Left hindlimb (tissue), 1 donor: Measurements from ENCODE around the gene ROBO1.
"Not testable (repeated sequence)": the region's sequence is repeated elsewhere in the genome, so short reads cannot be mapped to it uniquely, and the experiment has no call there.

Experiments used
- DNase-seq: peaks from one replicate; pipeline ENCODE4 v3.0.0-alpha.2; 2018

The ROBO1 gene

DNA sequence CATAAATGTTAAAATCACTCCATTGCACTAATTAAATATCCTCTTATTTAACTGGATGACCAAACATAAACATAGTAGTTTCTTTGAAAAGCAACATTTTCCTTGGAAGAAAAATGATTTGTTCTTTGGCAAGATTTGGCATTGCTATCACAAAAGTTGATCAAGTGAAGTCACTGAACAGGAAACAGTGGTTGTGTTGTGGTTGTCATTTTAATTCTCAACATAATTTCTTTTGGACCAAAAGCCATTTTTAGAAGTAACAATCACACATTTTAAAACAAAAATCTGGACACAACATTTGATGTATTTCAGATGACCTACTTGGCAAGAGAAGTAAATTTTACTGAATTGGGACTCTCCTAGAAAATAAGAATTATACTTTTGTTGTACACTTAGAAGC lies 872.3 kb downstream of the ROBO1 start:
- DNase-seq, result no peak

DNA sequence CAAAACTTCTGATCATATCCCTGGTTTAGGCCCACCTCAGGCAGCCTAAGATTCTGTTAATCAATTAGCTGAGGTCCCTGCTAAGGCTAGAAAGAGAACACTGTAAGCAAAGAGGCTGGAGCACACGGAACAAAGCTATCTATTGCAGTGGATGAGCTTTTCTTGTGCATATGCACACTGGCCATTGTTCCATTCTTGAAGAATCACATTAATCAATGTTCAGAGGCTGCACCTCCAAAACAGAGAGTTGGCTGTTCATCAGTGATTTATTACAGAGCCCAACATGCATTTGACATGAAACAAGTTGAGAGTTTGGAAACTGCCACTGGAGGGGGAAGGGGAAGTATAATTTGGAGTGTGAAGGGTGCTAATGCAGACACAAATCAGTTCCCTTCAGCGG lies 873.0 kb downstream of the ROBO1 start:
- DNase-seq, result no peak

DNA sequence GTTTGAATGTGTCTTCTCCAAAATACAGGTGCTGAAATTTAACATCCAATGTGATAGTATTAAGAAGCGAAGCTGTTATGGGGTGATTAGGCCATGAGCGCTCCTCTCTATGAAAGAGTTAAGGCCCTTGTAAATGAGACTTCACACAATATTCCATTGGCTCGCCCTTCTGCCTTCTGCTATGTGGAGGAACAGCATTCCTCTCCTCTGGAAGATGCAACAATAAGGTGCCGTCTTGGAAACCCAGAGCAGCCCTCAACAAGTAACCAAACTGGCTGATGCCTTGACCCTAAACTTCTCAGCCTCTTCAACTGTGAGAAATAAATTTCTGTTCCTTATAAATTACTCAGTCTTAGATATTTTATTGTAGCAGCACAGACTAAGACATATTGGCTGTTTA lies 874.6 kb downstream of the ROBO1 start:
- DNase-seq, result no peak

DNA sequence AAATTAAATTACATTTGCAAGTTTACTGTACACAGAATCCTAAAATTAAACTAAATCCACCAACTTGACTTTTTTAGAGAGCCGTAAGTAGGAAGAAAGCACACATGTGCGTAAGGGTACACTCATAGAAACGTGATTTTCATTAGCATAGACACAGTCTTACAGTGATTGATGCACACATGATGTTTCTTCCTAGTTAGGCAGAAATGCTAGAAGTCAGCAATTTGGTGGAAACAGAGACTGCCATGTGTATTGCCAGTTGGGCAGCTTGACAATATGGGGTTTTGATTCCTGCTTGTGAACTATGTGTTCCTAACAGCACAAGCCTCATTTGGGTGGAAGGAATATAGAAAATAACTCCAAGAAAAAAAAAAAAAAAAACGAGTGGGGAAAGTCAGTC lies 878.5 kb downstream of the ROBO1 start:
- DNase-seq, result no peak

DNA sequence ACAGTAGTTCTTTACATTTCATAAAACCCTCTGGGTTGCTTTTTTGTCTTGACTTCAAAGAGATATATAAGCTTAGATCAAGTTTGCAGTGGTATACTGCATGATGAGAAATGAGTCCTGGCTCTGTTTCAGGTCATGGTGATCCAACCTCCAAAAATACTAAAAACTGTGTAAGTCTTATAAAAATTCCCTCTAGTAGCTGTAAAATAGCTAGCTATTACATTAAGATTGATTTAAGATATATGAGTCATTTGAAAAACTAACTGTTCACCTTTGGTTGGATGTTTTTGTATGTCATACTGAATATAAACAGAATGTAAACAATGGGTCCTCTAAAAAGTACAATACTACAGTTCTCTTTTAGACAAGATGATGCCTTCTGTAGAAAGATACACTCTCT lies 879.2 kb downstream of the ROBO1 start:
- DNase-seq, result no peak

DNA sequence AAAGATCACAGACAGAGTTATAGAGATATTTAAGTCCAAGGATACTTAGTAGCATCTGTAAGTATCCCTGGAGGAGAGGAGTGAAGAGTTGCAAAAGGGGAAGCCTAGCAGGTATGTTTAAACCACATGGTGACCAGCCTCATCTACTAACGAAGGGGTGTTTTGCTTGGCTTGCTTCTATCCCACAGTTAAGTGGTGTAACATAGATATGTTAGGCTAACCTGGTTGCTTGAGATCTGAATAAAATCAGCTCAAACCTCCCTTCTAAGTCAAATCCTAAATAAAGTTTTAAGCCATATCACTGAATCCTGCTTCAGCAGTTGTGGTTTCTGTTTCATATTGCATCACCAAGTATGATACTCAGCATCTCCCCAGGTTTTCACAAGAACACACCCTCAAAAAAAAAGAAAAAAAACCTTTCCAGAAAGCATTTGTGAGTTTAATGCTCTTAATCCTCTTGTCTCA lies 880.2 kb downstream of the ROBO1 start:
- no peak for DNase-seq

DNA sequence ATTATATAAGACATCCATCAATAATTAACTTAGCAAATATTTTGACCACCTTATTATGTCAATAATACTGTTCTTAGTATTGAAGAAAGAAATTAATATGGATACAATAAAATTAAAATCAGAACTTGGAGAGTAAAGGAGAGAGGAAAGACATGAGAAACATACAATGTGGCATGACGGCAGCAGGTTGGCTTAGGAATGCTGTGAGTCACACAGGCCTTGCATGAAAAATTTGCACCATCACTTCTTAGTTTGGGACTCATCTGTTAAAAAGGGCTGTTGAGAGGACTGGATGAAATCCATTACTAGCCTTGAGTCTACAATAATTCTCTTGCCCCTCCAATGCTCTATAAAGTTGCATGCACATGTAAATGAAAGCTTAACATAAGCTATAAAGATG lies 880.8 kb downstream of the ROBO1 start:
- no peak for DNase-seq

DNA sequence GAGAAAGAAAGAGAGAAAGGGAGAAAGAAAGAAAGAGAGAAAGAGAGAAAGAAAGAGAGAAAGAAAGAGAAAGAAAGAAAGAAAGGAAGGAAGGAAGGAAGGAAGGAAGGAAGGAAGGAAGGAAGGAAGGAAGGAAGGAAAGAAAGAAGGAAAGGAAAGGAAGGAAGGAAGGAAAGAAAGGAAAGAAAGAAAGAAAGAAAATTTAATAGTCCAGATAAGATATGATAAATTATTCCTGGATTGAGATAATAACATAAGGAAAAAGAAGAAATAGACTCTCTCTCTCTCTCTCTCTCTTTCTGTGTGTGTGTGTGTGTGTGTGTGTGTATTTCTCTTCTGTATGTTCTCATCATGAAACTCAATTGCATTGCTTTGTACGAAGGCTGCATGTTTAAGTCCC lies 883.2 kb downstream of the ROBO1 start:
- not testable (repeated sequence) for DNase-seq

DNA sequence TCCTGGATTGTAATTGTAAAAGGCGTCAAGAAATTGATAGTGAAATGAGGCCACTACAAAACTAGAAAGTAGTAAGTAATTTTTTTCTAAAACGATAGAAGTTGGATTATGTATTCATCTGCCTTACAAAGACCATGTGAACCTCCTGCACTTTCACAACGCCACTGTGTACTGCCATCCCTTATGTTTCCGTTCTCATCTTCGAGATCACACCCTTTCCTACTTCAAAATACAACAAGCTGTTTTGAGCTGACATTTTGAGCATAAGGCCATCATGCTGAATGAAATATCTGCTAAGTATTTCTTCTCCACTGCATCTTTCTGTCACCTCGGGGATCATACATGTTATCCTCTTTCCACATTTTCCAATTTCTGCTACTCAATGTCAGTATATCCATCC lies 885.5 kb downstream of the ROBO1 start:
- no peak for DNase-seq

DNA sequence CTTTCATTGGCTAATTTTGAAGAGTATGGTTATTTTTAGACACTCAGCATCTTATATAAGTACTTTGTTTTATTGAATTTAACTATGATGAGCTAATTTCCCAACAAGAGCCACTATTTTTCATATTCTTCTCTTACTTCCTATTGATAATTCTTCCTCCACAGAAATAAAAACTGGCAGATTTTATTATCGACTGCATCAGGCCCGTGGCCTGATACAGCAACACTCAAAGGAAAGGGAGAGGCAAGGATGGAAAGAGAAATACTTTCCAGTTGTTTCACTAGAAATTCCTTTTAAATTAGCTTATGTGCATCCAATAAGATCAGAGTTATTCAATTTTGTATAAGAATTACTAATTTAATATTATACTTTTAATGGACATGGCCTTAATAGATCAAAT lies 886.3 kb downstream of the ROBO1 start:
- no peak for DNase-seq

DNA sequence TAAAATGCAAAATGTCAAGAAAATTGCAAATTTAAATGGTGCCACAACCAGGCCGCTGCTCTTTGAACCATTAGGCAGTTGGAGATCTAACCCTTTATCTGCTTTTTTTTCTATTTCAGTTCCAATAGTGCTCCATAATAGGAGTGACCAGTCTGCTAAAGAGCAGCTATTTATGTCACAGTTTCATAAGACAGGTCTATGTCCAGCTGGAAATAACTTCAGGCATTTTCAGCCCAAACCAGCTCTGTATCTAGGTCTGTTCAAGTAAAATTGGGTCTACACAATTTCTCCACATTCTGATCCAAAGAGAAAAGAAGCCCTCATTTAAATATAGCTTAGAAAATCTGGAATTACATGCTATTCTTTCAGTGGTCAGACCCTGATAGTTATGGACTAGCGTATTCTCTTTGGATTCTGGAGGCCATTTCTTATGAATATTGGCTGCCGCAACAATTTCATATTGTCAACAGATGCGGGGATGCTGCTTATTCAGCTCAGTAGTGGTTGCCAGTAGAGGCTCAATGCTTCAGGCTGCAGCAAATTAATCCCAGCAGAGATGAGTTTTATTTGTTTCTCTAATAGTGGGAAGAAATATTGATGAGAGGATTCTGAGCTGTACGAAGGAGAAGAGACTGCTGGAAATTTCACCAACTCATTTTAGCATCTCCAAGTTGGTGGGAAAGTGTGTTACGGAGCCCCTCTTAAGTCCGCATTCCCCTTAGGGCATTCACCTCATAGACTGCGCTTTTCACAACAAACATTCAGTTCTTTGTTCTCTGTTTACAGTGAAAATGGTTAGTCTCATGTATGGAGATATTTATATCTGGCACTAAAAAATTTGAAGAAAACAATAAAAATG lies 887.0 kb downstream of the ROBO1 start:
- no peak for DNase-seq

DNA sequence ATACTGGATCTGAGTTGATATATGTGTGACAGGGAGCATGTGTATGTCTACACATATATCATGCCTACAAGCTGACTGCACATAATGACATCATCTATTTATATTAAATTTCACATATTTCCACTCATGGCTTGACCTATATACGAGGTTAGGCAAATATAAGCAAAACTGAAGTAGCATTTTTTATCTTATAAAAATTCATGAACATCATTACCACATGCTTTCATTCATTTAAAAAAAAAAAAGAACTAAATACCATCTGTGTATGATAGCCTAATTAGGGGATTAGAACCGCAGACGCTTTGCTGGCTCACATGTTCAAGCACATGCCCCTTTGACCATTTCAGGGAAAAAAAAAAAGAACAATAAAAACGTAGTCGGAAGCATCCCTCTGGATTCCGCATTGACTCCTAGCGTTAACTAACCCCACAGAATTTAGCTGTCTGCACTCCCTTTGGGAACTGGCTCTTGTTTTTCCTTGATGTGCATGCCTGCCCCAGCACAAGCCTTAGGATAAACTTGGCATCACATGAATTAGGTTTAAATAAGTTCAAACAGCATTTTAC lies 888.4 kb downstream of the ROBO1 start:
- DNase-seq, result no peak

DNA sequence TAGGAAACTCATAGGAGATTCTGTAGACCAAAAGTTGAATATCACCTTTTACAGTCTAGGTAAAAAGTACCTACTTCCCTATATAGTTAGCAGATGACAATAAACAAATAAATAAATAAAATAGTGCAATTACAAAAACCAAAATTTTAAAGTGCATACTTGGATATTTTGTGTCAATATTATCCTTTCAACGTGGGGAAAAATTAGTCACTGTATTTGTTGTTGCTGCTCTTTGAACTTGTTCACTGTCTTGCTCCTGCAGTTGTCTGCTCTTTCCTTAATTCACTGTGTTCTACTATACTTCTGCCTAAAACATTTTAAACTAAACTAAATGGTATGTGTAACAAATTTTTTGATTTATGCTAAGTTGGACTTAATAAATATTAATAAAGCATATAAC lies 889.0 kb downstream of the ROBO1 start:
- DNase-seq, result no peak

DNA sequence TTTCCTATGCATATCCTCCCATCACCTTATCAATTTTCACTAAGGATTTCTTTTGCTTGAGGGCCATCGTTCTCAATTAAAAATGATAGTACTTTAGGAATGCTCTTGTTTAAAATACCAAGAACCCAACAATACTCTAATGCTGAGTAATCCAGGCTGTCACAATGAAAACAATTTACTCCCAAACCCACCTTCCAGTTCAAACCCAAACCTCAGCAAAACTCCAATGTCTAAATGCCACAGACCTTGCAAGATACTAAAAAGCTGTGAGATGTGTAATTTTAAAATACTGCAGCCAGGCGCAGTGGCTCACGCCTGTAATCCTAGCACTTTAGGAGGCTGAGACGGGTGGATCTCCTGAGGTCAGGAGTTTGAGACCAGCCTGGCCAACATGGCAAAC lies 889.8 kb downstream of the ROBO1 start:
- no peak for DNase-seq

DNA sequence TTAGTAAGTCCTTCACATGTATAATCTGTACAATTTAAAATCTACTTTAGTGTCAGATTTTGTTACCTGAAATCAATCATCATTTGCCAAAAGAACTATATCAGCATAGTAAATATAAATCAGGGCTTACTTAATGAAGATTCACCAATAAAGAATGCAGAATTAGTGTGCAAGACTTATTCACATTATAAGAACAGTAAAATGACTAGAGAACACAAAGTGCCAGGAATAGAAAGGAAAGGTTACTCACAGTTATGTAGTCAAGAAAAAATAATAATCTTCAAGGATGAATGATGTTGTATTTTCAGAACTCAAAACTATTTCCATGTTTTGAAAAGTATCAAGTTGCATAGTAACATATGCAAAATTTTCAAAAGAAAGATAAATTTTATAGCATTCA lies 891.9 kb downstream of the ROBO1 start:
- DNase-seq, result no peak

DNA sequence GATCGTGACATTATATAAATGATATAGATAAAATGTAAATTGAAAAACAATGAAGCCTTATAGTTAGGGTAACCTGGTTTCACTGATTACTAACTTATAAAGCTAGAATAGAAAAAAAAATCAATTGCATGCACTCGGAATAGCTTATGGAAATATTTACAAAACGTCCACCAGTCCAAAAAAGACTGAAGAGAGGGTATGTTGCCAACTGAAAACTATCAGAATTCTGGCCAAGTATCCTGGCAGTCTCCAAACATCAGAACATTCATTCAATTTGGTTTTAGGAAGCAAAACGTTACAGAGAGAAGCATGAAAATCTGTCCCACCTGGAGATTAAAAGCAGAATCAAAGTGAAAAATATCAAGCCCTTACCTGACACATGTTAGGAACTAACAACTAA lies 892.4 kb downstream of the ROBO1 start:
- no peak for DNase-seq

DNA sequence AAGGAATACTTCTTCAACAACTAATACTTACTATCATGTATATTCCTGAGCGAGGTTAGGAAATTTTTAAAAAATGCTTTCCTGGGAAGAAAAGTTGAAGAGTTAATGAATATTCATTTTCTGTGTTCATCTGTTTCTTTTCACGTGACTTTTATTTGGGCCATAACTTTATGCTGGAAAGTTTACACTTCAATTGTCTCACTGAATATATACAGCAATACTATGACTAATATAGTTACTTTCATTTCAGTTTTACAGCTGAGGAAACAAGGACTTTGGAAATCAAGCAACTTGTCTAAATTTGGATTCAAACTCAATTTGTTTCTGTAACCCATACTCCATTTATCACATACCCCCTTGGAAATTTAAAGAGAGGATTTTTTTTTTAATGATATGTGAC lies 894.2 kb downstream of the ROBO1 start:
- no peak for DNase-seq

DNA sequence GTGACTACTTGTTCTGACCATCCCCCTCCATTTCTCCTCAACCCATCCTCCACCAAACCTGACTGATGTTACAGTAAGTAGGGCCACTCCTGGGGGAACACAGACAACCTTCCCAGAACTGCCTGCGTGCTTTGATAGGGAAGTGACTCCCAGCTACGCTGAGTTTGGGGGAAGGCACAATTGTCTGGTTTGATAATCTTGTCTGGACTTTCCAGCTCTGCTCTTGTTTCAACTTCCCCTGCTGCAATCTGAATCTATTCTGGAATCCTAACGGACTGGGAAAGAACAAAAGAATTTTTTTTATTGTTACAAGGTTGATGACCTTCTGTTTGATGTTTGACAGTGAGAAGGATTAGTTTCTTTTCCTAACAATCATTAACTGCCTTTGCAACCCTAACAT lies 895.6 kb downstream of the ROBO1 start:
- DNase-seq, result peak; percentile 37

DNA sequence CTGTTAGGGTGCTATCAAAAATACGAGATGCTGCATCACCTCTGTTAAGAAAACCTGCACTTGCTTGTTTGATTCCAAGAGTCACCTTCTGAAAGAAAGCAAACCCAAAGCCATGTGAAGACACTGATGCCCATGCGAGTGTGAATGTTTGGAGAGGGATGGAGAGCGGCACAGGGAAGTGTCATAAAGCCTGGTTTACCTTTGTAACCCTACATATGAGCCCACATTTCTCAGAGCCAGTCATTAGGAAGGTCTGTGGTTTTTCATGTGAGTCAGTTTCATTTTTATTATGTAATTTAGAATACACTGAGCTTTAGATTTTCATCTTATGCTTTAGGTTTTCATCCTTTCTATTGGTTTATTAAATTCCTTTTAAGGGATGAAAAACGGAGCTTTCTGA lies 896.8 kb downstream of the ROBO1 start:
- no peak for DNase-seq

DNA sequence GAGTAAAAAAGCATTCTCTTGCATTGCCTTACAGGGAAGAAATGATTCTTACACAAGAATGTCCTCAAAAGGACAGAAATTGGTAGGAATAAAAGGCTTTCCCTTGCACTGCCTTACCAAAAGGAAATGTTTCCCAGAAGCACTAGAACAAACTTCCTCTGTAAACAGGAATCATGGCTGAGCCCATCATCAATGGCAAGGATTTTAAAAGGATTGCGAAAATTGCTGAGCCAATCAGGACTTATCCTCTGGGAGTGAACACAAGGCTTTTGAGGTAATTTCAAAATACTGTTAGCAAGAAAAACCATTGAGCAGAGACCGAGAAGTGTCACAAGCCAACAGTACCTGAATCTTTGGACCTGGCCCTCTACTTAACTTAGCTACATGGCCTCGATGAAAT lies 897.3 kb downstream of the ROBO1 start:
- DNase-seq, result no peak

DNA sequence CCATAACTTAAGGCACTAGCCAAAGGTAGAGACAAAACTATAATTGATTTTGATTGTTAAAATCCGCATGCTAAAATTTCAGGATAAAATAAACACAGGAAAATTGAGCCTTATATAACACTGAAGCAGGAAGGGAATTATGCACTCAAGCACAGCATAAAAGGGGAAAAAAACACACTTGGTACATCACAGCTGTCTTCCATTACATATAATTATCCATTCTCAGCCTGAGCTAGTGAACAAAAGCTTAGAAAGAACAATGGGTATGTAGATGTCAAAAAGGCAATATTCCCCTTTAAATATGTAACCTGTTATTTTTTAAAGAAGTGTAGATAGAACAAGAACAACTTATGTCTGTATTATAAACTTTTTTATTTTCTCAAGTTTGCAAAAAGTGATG lies 899.2 kb downstream of the ROBO1 start:
- DNase-seq, result no peak

DNA sequence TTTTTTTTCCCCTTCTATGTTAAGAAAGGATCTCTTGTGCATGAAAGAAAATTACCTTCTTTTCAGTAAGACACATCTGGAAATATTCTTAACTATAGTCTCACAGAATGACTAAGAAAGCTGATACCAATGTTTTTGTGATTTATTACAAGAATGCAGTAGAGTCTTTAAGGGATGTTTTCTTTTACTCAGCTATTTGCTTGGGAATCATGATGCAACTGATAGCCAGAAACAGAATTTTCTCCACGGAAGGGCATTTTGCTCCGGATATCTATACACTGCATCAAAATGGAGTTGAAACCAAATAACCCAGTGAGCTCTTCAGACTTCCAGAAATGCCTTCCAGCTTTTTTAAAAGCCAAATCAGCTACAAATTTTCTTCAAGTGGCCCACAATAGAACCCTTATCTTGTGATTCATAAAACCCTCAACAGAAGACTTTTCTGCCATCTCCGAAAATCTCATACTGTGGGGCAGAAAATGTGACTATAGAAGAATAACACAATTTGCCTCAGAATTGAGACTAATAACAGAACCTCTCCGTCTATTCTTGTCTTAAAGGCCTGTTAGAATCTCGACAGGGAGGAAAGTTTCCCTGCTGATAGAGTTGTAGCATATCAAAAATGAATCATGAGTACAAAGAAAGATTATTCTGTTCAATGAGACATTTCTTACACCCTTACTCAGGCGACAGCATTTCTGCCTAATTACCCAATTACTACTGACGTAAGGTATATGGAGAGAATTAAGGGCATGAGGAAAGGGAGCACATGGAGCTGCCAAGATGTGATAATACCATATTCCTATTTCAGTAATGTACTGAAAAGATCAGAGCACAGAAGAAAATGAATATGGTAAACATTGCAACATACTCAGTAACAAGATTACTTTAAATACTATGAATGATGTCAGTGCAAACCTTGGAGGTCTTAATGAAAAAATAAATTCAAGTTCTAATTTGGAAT lies 900.1 kb downstream of the ROBO1 start:
- no peak for DNase-seq
